HL-60 (cell line): ENCODE data around the gene PHYHIPL.

Source experiments
- DNase-seq, 2 experiments: peaks; one replicate each; pipeline ENCODE4 v3.0.0-alpha.2; 2010 to 2020; ENCODE audit warnings: low read depth in 1 of 2, low spot score in 1 of 2
- H3K27ac ChIP-seq: fragments of 250-450 bp; sonication (Bioruptor Pico); replicated peaks from 2 replicates; pipeline ENCODE4 v1.5.1; 2020; ENCODE audit warnings: mild to moderate bottlenecking, moderate library complexity
- H3K27me3 ChIP-seq: fragments of 250-450 bp; sonication (Bioruptor Pico); 2 replicates; pipeline ENCODE4 v1.5.1; 2021; ENCODE audit warnings: mild to moderate bottlenecking, moderate library complexity; ENCODE audit not compliant: insufficient read depth, poor library complexity, severe bottlenecking
- H3K4me3 ChIP-seq: replicated peaks from 2 replicates; pipeline ENCODE4 v1.5.1; 2011; ENCODE audit warnings: mild to moderate bottlenecking, control low read depth, low read length; ENCODE audit not compliant: insufficient read depth
- GABPA ChIP-seq: IDR thresholded peaks from 2 replicates; pipeline ENCODE4 v1.6.1; 2012; ENCODE audit warnings: low read depth
- POLR2AphosphoS5 ChIP-seq: IDR thresholded peaks from 2 replicates; pipeline ENCODE4 v1.6.1; 2012; ENCODE audit warnings: low read depth
- SPI1 ChIP-seq: IDR thresholded peaks from 2 replicates; pipeline ENCODE4 v1.6.1; 2012; ENCODE audit warnings: low read depth, mild to moderate bottlenecking, borderline replicate concordance
- TF ChIP-seq, protein P1 (sequence below): IDR thresholded peaks from one replicate; pipeline ENCODE4 v1.5.1; 2011; ENCODE audit warnings: low read length, control low read depth, inconsistent platforms; ENCODE audit not compliant: insufficient read depth
- TF ChIP-seq, protein P2 (sequence below): IDR thresholded peaks from 2 replicates; pipeline ENCODE4 v1.6.1; 2012; ENCODE audit warnings: low read depth; ENCODE audit not compliant: insufficient replicate concordance

PHYHIPL gene

DNA sequence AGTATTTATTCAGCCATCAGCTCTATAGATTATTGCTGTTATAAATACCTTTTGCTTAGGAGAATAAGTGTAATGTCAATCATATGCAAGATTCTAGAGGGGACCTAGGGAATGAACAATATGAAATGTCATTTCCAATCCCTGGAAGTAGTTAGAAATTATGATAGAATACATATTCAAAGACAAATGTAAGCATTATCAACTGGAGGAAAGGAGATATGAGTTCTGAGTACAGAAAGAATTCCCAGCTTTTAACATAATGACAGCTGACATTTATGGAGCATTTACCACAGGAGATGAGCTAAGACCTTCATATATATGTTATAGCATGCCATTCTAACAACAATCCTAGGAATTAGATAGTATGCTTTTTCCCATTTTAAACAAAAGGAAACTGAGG, 99.7 kb downstream of the PHYHIPL start:
- Histone ChIP-seq H3K4me3 (no peak overlapping the region), H3K27me3 (no peaks in the 10 kb centered on the region), H3K27ac (no peak overlapping the region)
- DNase-seq, result no peak
- TF ChIP-seq GABPA, result no peak
- no peak for TF ChIP-seq SPI1
- no peak for TF ChIP-seq POLR2AphosphoS5
- TF ChIP-seq, protein P1, sequence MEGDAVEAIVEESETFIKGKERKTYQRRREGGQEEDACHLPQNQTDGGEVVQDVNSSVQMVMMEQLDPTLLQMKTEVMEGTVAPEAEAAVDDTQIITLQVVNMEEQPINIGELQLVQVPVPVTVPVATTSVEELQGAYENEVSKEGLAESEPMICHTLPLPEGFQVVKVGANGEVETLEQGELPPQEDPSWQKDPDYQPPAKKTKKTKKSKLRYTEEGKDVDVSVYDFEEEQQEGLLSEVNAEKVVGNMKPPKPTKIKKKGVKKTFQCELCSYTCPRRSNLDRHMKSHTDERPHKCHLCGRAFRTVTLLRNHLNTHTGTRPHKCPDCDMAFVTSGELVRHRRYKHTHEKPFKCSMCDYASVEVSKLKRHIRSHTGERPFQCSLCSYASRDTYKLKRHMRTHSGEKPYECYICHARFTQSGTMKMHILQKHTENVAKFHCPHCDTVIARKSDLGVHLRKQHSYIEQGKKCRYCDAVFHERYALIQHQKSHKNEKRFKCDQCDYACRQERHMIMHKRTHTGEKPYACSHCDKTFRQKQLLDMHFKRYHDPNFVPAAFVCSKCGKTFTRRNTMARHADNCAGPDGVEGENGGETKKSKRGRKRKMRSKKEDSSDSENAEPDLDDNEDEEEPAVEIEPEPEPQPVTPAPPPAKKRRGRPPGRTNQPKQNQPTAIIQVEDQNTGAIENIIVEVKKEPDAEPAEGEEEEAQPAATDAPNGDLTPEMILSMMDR, result no peak
- TF ChIP-seq, protein P2, sequence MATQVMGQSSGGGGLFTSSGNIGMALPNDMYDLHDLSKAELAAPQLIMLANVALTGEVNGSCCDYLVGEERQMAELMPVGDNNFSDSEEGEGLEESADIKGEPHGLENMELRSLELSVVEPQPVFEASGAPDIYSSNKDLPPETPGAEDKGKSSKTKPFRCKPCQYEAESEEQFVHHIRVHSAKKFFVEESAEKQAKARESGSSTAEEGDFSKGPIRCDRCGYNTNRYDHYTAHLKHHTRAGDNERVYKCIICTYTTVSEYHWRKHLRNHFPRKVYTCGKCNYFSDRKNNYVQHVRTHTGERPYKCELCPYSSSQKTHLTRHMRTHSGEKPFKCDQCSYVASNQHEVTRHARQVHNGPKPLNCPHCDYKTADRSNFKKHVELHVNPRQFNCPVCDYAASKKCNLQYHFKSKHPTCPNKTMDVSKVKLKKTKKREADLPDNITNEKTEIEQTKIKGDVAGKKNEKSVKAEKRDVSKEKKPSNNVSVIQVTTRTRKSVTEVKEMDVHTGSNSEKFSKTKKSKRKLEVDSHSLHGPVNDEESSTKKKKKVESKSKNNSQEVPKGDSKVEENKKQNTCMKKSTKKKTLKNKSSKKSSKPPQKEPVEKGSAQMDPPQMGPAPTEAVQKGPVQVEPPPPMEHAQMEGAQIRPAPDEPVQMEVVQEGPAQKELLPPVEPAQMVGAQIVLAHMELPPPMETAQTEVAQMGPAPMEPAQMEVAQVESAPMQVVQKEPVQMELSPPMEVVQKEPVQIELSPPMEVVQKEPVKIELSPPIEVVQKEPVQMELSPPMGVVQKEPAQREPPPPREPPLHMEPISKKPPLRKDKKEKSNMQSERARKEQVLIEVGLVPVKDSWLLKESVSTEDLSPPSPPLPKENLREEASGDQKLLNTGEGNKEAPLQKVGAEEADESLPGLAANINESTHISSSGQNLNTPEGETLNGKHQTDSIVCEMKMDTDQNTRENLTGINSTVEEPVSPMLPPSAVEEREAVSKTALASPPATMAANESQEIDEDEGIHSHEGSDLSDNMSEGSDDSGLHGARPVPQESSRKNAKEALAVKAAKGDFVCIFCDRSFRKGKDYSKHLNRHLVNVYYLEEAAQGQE, result no peak

DNA sequence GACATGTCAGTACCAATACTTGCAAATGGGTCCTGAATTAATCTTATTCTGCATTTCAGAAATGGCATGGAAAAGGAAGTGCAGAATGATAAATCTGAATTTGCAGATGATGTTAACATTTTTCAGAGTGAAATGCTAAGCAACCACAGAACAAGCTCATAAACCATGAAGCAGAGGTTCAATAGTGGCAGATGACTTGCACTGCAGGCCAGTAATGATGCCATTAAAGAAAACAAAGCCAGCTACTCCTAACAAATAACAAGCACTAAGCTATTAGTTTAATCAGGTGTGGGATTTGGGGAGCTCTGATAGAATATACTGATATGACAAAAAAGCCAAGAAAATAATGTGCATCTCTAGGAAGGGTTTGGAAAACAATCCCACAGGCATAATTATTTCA, 100.5 kb downstream of the PHYHIPL start:
- TF ChIP-seq, protein P2, result no peak
- TF ChIP-seq GABPA (no peak), SPI1 (no peak), POLR2AphosphoS5 (no peak)
- TF ChIP-seq, protein P1, result no peak
- DNase-seq, result no peak

DNA sequence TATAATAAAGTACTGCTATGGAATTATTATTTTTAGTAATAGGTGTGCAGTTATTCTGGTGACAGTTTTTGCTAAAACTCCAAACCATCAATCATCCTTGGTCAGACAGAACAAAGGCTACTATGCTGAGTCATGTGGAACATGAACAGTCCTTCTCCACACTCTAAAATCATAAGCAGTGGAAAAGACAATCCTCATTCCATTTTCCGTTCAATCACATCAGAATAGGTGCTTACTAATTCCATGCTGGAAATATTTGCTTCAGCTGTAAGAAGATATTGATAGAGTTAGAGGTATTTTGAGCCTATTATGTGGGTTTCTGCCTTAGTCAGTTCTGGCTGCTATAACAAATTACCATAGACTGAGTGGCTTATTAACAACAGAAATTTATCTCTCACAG, 103.0 kb downstream of the PHYHIPL start:
- no peak overlapping the region for H3K4me3 ChIP-seq
- no peak for DNase-seq
- TF ChIP-seq POLR2AphosphoS5, result no peak
- no peak overlapping the region for H3K27ac ChIP-seq
- no peaks in the 10 kb centered on the region for H3K27me3 ChIP-seq

More for the DNA sequence above, 100.5 kb downstream of the PHYHIPL start:
- Histone ChIP-seq H3K27me3 (no peaks in the 10 kb centered on the region), H3K4me3 (no peak overlapping the region), H3K27ac (no peak overlapping the region)

DNA sequence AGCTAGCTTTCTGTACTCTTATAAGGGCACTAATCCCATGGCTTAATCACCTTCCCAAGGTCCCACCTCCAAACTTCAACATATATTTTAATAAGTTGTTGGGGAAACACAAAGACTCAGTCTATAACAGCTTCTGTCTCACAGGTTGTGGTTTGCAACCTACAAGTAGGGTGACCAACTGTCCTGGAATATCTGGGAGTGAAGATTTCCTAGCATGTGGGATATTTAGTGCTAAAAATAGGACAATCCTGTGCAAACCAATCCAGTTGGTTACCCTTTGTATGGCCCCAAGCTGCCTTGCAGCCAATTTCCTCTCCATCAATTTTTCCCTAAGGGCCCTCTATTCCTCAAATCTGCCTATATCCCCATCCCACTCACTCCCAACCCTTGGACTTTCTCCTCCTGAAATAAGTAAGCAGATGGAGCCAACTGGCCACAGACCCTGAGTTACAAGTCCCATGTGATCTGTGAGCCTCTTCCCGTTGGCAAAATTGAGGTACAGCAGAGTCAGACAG, 103.6 kb downstream of the PHYHIPL start:
- Histone ChIP-seq H3K4me3 (no peak overlapping the region), H3K27me3 (no peaks in the 10 kb centered on the region), H3K27ac (no peak overlapping the region)
- TF ChIP-seq POLR2AphosphoS5, result no peak
- TF ChIP-seq GABPA, result no peak
- TF ChIP-seq SPI1, result no peak
- TF ChIP-seq, protein P1, result no peak
- TF ChIP-seq, protein P2, result no peak
- no peak for DNase-seq
